ENCODE measurements around the gene VPREB3. TPM values are rescaled to one million over a fixed set of nuclear protein-coding genes. Genes with fewer than 3 reads are reported as not detected.

The VPREB3 gene
- total RNA-seq, 1 donor from 2014 or later, result not detected

GRCh38 chr22:23764899-23765881 lies 11.0 kb upstream of the VPREB3 start:
- no peak for DNase-seq (ENCODE audit: low spot score)

GRCh38 chr22:23763954-23764353 lies 9.7 kb upstream of the VPREB3 start:
- no peak for DNase-seq (ENCODE audit: low spot score)

- no peak for DNase-seq (ENCODE audit: low spot score)
Measured at GRCh38 chr22:23763579-23763945, 9.3 kb upstream of the VPREB3 start.

DNA sequence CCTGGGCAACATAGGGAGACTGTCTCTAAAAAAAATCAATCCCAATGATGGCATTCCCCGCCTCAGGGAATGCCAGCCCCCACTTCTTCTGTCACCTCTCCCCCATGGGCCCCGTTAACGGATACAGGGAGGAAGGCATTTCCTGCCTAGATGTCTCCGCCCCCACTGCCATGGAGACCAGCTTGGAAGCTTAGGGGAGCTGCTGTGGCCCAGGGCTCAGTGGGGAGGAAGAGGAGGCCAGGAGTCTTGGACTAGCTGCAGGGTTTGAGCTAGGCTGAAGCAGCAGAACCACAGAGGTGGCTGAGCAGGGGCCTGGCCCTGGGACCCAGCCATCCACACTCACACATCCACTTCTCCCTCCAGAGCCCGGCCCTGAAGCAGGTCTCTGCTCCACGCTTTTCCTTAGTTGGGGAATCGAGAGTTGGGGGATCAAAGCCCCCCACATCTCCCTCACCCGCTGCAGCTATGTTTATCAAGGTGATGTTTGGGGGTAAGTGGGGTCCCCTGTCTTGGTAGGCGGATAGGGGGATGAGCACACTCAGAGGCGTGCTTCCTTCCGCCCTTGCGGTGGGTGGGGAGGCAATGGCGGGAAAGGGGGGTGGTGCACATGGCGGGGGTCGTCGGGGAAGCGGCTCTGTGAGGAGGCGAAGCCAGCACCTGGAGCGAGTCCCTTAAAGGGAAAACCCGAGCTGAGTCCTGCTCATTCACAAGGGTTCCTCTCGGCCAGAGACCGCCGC lies 8.8 kb upstream of the VPREB3 start, which contains the start of gene C22orf15:
Gene C22orf15, plus strand, starts transcription at position 149 of the 737 bp plus-strand sequence. Its CDS starts 317 bp downstream, at position 466.
- DNase-seq (ENCODE audit: low spot score), result no peak

GRCh38 chr22:23760056-23760455 lies 5.8 kb upstream of the VPREB3 start:
- DNase-seq (ENCODE audit: low spot score), result no peak

GRCh38 chr22:23759566-23759965 lies 5.3 kb upstream of the VPREB3 start:
- DNase-seq (ENCODE audit: low spot score), result no peak

DNA sequence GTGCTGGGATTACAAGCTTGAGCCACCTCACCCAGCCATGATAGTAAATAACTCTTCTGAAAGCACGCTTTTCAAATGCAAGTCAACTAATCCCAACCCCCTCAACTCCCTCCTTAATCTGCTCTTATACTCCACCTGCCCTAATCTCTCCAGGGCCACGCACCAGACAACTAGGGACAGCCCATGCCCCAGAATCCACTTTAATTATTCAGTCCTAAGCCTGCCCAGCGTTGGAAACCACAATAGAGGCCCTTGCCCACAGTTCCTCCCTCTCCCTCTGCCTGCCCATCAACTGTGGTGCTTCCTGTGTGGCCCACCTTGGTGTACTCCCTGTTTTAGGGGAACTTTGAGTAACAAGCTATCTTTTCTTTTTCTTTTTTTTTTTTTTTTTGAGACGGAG lies 2.7 kb upstream of the VPREB3 start:
- DNase-seq (ENCODE audit: low spot score), result no peak

- no peak for DNase-seq (ENCODE audit: low spot score)
Measured at GRCh38 chr22:23755711-23756110, 1.5 kb upstream of the VPREB3 start.

DNA sequence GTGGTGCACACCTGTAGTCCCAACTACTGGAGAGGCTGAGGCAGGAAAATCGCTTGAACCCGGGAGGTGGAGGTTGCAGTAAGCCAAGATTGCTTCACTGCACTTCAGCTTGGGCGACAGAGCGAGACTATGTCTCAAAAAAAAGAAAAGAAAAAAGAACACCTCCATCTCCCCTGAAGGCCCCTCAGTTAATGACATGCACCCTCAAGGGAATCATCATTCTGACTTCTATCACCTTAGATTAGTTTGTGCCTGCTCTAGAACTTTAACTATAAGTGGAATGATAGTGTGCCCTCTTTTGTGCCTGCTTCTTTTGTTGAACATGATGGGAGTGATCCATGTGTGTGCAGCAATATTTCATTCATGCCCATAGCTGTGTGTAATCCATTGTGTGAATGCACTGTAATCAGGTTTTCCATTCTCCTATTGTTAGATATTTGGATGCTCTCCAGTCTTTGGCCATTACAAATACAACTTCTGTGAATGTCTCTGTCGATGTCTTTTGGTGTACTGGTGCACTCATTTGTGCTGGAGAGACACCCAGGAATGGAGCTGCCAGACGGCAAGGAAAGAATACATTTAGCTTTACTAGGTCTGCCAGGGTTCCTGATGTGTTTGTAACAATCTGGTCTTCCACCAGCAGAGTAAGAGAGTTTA lies 883 bp upstream of the VPREB3 start:
- no peak for DNase-seq (ENCODE audit: low spot score)

- no peak for DNase-seq (ENCODE audit: low spot score)
Measured at GRCh38 chr22:23753385-23753784, 840 bp downstream of the VPREB3 start.

GRCh38 chr22:23752750-23753149 lies 1.5 kb downstream of the VPREB3 start:
- no peak for DNase-seq (ENCODE audit: low spot score)

DNA sequence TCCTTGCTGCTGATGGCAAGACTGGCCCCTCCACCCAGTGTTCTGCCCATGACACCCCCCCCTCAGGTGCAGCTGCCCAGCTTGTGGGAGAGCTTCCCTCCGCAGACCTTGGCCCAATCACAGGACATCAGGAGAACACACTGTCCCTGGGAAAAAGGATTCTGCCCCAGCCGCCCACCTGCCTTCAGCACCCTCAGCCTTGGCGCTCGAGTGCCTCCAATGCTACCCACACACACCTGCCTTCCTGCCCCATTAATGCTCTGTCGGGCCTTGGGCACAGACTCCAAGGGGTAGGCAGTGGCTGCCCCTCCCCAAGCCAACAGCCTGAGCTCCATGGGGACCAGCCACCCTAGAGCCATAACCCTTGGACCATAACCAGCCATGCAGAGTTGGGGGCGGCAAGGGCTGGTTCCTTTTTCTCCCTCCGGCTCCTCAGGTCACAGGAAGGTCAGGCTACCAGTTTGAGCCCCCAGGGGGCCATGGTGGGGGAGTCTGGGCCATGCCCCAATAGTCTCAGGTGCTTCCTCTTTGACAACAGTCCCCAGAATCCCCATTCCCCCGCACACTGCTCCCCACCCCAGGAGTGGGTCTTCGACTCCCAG lies 2.0 kb downstream of the VPREB3 start:
- no peak for DNase-seq (ENCODE audit: low spot score)

DNA sequence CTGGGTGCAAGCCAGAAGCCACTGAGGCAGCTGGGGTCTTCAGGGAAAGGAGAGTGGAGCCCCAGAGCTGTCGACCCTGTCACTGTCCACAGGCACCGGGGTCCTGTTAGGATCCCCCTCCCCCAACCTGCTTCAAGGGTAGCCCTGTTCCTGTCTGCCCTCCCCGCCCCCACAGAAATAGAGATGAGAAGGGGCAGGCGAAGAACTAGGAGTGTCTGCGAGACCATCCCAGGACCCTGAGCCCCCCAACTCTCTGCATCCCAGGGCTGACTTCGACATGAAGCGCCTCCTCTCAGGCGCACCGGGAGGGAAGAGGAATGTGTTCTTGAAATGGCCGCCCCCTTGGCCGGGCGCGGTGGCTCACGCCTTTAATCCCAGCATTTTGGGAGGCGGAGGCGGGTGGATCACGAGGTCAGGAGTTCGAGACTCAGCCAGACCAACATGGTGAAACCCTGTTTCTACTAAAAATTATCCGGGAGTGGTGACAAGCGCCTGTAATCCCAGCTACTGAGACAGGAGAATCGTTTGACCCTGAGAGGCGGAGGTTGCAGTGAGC lies 2.7 kb downstream of the VPREB3 start:
- no peak for DNase-seq (ENCODE audit: low spot score)

DNA sequence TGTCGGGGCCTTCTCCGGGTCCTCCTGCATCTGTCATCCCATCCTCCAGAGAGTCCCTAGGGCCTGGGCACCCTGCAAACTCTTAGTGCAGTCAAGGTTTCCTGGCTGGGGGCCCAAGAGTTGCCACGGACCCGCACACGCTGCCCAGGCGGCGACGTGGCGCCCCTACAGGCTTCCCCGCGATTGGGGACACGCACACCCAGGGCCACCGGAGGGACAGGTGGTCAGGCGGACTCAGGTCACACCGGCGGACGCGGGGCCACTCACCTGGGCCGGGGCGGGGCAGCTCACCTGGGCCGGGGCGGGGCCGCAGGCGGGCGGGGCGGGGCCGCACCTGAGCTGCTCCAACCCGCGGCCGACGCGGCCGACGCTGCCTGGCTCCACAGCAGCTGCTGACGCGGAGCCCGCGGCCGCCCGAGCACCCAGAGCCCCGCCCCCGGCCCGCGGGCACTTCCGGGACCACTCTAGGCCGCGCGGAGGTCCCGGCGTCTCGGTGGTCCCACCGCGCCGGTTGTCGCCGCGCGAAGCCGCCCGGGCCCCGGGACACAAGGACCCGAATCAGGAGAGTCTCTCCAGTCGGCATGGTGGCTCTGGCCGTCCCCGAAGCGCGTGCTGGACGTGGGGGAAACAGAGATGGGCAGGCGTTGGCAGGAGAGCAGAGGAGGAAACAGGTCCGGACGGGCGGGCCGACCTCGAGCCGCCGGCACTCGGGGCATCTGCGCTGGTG lies 3.3 kb downstream of the VPREB3 start, which contains the start of gene ZNF70:
Gene ZNF70, minus strand, starts transcription at position 399 of the 727 bp plus-strand sequence. CDS start 5,972 bp downstream, outside the sequence.
- peak; percentile 90 for DNase-seq (ENCODE audit: low spot score)

- DNase-seq (ENCODE audit: low spot score), result no peak
Measured at GRCh38 chr22:23750367-23750713, 3.9 kb downstream of the VPREB3 start.

GRCh38 chr22:23749841-23750301 lies 4.4 kb downstream of the VPREB3 start:
- DNase-seq (ENCODE audit: low spot score), result no peak

GRCh38 chr22:23745791-23746190 lies 8.4 kb downstream of the VPREB3 start:
- no peak for DNase-seq (ENCODE audit: low spot score)

GRCh38 chr22:23744485-23744884 lies 9.7 kb downstream of the VPREB3 start:
- no peak for DNase-seq (ENCODE audit: low spot score)

DNA sequence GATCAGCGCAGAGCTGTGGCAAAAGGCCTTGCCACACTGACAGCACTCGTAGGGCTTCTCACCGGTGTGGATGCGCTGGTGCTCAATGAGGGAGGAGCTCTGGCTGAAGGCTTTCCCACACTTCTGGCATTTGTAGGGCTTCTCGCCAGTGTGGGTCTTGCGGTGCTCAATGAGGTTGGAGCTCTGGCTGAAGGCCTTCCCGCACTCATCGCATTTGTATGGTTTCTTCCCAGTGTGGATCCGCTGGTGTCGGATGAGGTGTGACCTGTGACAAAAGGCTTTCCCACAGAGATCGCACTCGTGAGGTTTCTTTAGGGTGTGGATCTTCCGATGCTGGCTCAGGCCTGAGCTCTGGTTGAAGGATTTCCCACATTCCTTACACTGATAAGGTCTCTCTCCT lies 10.2 kb downstream of the VPREB3 start:
- no peak for DNase-seq (ENCODE audit: low spot score)

DNA sequence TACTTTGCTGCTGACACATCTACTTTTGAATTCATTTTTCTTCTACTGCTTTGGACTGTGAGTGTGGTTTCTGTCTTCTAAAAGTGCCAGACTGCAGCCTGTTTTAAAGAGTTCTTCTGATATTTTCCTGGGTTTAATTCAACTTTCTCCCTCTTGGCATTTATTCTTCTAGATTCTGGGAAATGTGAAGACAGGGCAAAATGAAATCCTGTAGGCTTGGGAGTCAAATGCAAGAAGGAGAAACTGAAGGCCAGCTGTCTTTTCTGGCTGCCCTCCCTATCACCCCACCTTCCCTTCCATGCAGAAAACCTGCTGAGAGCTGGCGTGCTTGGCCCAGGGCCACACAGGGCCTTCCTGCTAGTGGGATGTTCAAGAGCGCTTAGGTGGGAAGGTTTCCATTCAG lies 10.9 kb downstream of the VPREB3 start:
- DNase-seq (ENCODE audit: low spot score), result no peak

All from mucosa of gallbladder (tissue), 1 donor.